Endothelial cell (in vitro differentiated cells): ENCODE data around the gene PSMD13. TPM values are rescaled to one million over a fixed set of nuclear protein-coding genes. Genes with fewer than 3 reads are reported as not detected.

Experiments used
- DNase-seq: peaks from one replicate; pipeline ENCODE4 v3.0.0; 2021; ENCODE audit warnings: low spot score
- H3K27ac Mint-ChIP-seq: one replicate; pipeline ENCODE4 v1.8.0; 2021; ENCODE audit warnings: mixed read lengths, inconsistent platforms; ENCODE audit not compliant: unreplicated experiment
- H3K27me3 Mint-ChIP-seq: one replicate; pipeline ENCODE4 v1.8.0; 2021; ENCODE audit warnings: mild to moderate bottlenecking, moderate library complexity, mixed read lengths, inconsistent platforms; ENCODE audit not compliant: unreplicated experiment
- H3K36me3 Mint-ChIP-seq: one replicate; pipeline ENCODE4 v1.8.0; 2021; ENCODE audit warnings: mild to moderate bottlenecking, low read depth, mixed read lengths, inconsistent platforms; ENCODE audit not compliant: unreplicated experiment
- H3K4me1 Mint-ChIP-seq: one replicate; pipeline ENCODE4 v1.8.0; 2021; ENCODE audit warnings: mild to moderate bottlenecking, mixed read lengths, inconsistent platforms; ENCODE audit not compliant: unreplicated experiment
- H3K4me3 Mint-ChIP-seq: one replicate; pipeline ENCODE4 v1.8.0; 2021; ENCODE audit warnings: mild to moderate bottlenecking, mixed read lengths, inconsistent platforms; ENCODE audit not compliant: unreplicated experiment
- H3K9me3 Mint-ChIP-seq: one replicate; pipeline ENCODE4 v1.8.0; 2021; ENCODE audit warnings: mixed read lengths, inconsistent platforms; ENCODE audit not compliant: unreplicated experiment
- total RNA-seq: library from RNA; stranded (reverse); fragmentation: NEBNext Ultra II Directional; extraction: Animal tissue kit (Norgen Biotek cat#: 25700); gene quantifications from one replicate; pipeline ENCODE4 v1.2.1, GENCODE V29; 2021; ENCODE audit not compliant: unreplicated experiment
- TF ChIP-seq, protein P1 (sequence below): fragments of 200-600 bp; sonication (generic); IDR thresholded peaks from one replicate; pipeline ENCODE4 v1.5.0; 2021; ENCODE audit warnings: antibody characterized with exemption; ENCODE audit not compliant: unreplicated experiment

PSMD13 gene
- total RNA-seq, 1 donor from 2014 or later, result 189 TPM

DNA sequence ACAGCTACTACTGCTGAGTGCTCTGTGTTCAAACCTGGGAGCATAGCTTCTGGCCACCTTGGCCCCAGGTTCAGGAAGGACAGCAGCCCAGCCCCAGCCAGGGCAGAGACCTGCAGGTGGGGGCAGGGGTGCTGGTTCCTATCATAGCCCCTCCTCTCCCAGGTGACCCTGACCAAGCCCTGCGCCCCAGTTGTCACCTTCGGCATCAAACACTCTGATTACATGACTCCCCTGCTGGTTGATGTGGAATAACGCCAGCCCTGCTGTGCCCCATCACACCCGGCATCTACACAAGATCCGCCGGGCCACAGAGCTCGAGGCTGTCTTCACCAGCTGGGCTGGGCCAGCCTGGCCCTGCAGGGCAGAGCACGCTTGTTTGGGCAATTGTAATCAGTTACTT, 37.0 kb upstream of the PSMD13 start:
- Mint-ChIP-seq H3K36me3 (peaks cover 8% of the 10 kb centered on the region), H3K27me3 (peaks cover 8% of the 10 kb centered on the region), H3K4me1 (peaks cover 31% of the 10 kb centered on the region), H3K27ac (no peak overlapping the region), H3K4me3 (no peak overlapping the region), H3K9me3 (no peaks in the 10 kb centered on the region)
- DNase-seq, result no peak
- TF ChIP-seq, protein P1, sequence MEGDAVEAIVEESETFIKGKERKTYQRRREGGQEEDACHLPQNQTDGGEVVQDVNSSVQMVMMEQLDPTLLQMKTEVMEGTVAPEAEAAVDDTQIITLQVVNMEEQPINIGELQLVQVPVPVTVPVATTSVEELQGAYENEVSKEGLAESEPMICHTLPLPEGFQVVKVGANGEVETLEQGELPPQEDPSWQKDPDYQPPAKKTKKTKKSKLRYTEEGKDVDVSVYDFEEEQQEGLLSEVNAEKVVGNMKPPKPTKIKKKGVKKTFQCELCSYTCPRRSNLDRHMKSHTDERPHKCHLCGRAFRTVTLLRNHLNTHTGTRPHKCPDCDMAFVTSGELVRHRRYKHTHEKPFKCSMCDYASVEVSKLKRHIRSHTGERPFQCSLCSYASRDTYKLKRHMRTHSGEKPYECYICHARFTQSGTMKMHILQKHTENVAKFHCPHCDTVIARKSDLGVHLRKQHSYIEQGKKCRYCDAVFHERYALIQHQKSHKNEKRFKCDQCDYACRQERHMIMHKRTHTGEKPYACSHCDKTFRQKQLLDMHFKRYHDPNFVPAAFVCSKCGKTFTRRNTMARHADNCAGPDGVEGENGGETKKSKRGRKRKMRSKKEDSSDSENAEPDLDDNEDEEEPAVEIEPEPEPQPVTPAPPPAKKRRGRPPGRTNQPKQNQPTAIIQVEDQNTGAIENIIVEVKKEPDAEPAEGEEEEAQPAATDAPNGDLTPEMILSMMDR, result no peak

DNA sequence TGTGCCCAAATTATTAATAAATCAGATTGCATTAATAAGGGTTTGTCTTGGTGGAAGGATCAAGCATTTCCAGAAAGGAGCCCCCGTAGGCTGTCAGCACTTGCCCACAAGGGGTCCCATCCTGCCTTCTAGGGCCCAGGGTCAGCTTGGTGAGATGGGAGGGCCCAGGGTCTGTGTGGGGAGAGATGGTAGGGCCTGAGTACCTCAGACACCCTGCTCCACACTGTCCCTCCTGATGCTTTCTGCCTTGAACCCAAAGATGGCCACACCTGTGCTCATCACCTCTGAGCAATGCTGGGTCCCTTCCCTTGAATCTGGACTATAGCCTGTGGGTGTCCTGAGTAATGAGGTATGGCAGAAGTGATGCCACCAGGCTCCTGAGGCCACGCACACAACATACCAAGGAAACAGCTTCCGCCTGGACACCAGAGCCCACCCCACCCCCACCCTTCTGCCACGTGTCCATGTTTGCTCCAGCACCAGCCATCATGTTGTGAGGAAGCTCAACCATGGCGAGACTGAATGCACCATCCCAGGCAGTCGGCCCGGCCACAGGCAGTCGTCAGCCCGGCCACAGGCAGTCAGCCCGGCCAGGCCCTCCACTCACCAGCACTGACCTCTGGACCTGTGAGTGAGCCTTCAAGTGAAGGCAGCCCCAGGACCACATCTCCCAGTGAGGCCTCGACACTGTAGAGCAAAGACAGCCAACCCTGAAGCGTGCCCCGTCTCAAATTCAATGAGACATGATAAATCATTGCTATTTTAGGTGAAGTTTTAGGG, 36.4 kb upstream of the PSMD13 start:
- Mint-ChIP-seq H3K4me3 (peak overlapping the region; percentile 51), H3K9me3 (no peaks in the 10 kb centered on the region), H3K4me1 (peaks cover 31% of the 10 kb centered on the region), H3K27me3 (peaks cover 9% of the 10 kb centered on the region), H3K27ac (peak overlapping the region; percentile 61), H3K36me3 (peaks cover 8% of the 10 kb centered on the region)
- DNase-seq, result no peak
- TF ChIP-seq, protein P1, result no peak

DNA sequence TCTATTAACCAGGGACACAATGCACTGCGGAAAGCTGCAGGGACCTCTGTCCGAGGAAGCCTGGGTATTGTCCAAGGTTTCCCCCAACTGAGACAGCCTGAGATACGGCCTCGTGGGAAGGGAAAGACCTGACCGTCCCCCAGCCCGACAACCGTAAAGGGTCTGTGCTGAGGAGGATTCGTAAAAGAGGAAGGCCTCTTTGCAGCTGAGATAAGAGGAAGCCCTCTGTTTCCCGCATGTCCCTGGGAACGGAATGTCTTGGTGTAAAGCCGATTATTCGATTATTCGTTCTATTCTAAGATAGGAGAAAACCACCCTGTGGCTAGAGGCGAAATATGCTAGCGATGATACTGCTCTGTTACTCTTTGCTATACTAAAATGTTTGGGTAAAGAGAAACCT, 34.8 kb upstream of the PSMD13 start:
- TF ChIP-seq, protein P1, result no peak
- no peak for DNase-seq
- peak overlapping the region; percentile 98 for H3K27ac Mint-ChIP-seq
- peaks cover 8% of the 10 kb centered on the region for H3K36me3 Mint-ChIP-seq
- H3K4me3 Mint-ChIP-seq, result peak overlapping the region; percentile 56
- no peaks in the 10 kb centered on the region for H3K9me3 Mint-ChIP-seq
- H3K4me1 Mint-ChIP-seq, result peaks cover 39% of the 10 kb centered on the region
- H3K27me3 Mint-ChIP-seq, result peaks cover 13% of the 10 kb centered on the region

DNA sequence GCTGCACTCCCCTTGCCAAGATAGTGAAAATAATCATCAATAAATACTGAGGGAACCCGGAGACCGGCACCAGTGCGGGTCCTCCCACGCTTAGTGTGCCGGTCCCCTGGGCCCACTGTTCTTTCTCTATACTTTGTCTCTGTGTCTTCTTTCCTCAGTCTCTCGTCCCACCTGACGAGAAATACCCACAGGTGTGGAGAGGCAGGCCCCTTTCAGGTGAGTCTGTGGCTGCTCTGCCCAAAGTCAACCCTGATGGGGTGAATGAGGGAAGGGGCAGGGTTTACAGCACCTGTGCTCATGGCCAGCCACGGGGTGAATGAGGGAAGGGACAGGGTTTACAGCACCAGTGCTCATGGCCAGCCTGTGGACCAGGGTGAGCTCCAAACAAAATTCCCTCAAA, 34.3 kb upstream of the PSMD13 start:
- TF ChIP-seq, protein P1, result no peak
- Mint-ChIP-seq H3K4me1 (peaks cover 41% of the 10 kb centered on the region), H3K27me3 (peaks cover 15% of the 10 kb centered on the region), H3K27ac (peak overlapping the region; percentile 98), H3K36me3 (peaks cover 10% of the 10 kb centered on the region), H3K9me3 (no peaks in the 10 kb centered on the region), H3K4me3 (peak overlapping the region; percentile 13)
- DNase-seq, result no peak
